Left lung (tissue), 10 donors: ENCODE data around the gene FAAP20. TPM values are rescaled to one million over a fixed set of nuclear protein-coding genes. Genes with fewer than 3 reads are reported as not detected.

Experiments
- ATAC-seq: fragments of 200-7000 bp; cut with Tn5 transposase; one replicate; pipeline ENCODE4 v1.9.1; 2020; ENCODE audit warnings: moderate library complexity
- DNase-seq, 4 donors: peaks; one replicate each; pipeline ENCODE4 v3.0.0-alpha.2; 2013 to 2020
- H3K27ac ChIP-seq, 2 donors: fragments of 200-600 bp; sonication (generic) in 1 of 2; one replicate each; pipeline versions ENCODE4 v1.5.0 to v1.8.0; 2020 to 2021
- H3K27me3 ChIP-seq, 2 donors: fragments of 200-600 bp; sonication (generic) in 1 of 2; one replicate each; pipeline versions ENCODE4 v1.5.0 to v1.8.0; 2020 to 2021
- H3K36me3 ChIP-seq, 2 donors: fragments of 200-600 bp; sonication (generic) in 1 of 2; one replicate each; pipeline versions ENCODE4 v1.5.0 to v1.8.0; 2020 to 2021
- H3K4me1 ChIP-seq, 2 donors: fragments of 200-600 bp; one replicate each; pipeline ENCODE4 v1.8.0; 2021
- H3K4me3 ChIP-seq, 2 donors: fragments of 200-600 bp; sonication (generic) in 1 of 2; one replicate each; pipeline versions ENCODE4 v1.5.0 to v1.8.0; 2020 to 2021; ENCODE audit warnings: mild to moderate bottlenecking in 1 of 2
- H3K9me3 ChIP-seq, 2 donors: fragments of 200-600 bp; sonication (generic) in 1 of 2; one replicate each; pipeline versions ENCODE4 v1.5.0 to v1.8.0; 2020 to 2021
- CTCF ChIP-seq, 2 donors: fragments of 200-600 bp; sonication (generic) in 1 of 2; IDR thresholded peaks; one replicate each; pipeline versions ENCODE4 v1.5.0 to v1.8.0; 2021; ENCODE audit warnings: antibody characterized with exemption in 2 of 2
- intact Hi-C, 2 donors: fragments of 100-400 bp; cut with DNase I; formaldehyde crosslinking; loops; one replicate each; pipeline versions ENCODE4 v1.11.2 to v1.14.2; 2022
- polyA plus RNA-seq, 6 donors: library from polyadenylated mRNA; unstranded; fragments of 120-200 nt; gene quantifications; one replicate each; pipeline ENCODE4 v1.2.1, GENCODE V29; 2013; ENCODE audit not compliant: insufficient read length in 6 of 6
- total RNA-seq, 2 donors: library from RNA; stranded (reverse); fragmentation: NEBNext Ultra II Directional; extraction: Animal tissue kit (Norgen Biotek cat#: 25700); gene quantifications; one replicate each; pipeline ENCODE4 v1.2.1, GENCODE V29; 2021
- donor health status: DM: no; HTN: yes; CAD: no.
- donor health status: DM: no; HTN: no; CAD: no.

The FAAP20 gene
- total and polyA plus RNA-seq, 8 donors: 29.5 to 69.7 (median 45.8) TPM

DNA sequence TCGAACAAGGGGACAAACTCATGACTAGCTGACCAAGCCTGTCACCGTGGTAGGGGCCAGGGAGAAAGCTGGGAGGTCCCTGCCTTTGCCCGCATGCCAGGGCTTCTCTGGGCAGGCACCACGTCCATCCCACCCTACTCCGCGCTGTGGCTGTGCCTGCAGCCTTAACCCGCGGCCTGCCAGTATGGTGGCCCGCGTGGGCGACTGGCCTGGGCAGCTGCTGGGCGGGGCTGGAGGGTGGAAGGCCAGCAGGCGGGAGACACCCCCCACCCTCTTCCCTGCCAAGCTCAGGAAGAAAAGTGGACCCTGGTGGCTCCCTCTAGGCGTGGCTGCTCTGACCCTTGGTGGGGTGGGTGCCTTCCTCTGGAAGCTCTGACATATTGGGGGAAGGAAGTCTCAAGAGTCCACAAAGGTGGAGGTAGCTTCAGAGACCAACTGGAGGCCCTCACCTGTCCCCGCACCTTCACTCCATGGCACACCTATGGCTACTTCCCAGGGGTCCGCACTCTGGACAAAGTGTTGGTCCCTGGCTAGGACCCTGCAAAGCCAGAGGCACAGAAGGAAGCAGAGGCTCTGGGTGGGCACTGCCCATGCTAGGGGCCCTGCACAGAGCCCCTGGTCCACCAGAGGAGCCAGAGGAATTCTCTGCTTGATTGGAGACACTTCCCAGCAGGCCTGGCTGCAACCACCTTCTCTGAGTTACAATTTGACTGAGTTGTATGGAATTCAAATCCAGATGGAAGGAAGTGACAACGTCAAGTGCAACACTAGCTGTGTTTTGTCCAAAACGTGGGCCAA lies 30.3 kb upstream of the FAAP20 start:
- no peak for TF ChIP-seq CTCF (IDR thresholded peaks at IDR 0.05)
- intact Hi-C loops: no loop called here
- no peaks in the 10 kb centered on the region for H3K9me3 ChIP-seq
- H3K27ac ChIP-seq: no peak overlapping the region
- no peak overlapping the region for H3K4me3 ChIP-seq
- peaks cover 5 to 20% of the 10 kb centered on the region in 2 donors for H3K4me1 ChIP-seq
- H3K36me3 ChIP-seq: no peaks in the 10 kb centered on the region
- peaks cover 0 to 9% of the 10 kb centered on the region in 2 donors for H3K27me3 ChIP-seq
- ATAC-seq (no peak), DNase-seq (peak in 1 of 4 donors; percentile 73)

GRCh38 chr1:2224170-2224584 lies 29.6 kb upstream of the FAAP20 start:
- no peak for TF ChIP-seq CTCF (IDR thresholded peaks at IDR 0.05)
- Histone ChIP-seq H3K27ac (no peak overlapping the region), H3K4me3 (no peak overlapping the region), H3K4me1 (peaks cover 5 to 15% of the 10 kb centered on the region in 2 donors), H3K36me3 (no peaks in the 10 kb centered on the region), H3K27me3 (peaks cover 0 to 9% of the 10 kb centered on the region in 2 donors), H3K9me3 (no peaks in the 10 kb centered on the region)
- DNase-seq (no peak), ATAC-seq (no peak)
- intact Hi-C loops: no loop called here

- peaks cover 0 to 2% of the 10 kb centered on the region in 2 donors for H3K27me3 ChIP-seq
- no peaks in the 10 kb centered on the region for H3K36me3 ChIP-seq
- no peak for ATAC-seq
- no peak for TF ChIP-seq CTCF (IDR thresholded peaks at IDR 0.05)
- H3K4me1 ChIP-seq: peaks cover 0 to 8% of the 10 kb centered on the region in 2 donors
- no peaks in the 10 kb centered on the region for H3K9me3 ChIP-seq
- no peak overlapping the region for H3K27ac ChIP-seq
- no peak for DNase-seq
- H3K4me3 ChIP-seq: no peak overlapping the region
- intact Hi-C loops: no loop called here
These were observed 26.7 kb upstream of the FAAP20 start for GRCh38 chr1:2221271-2221670.

DNA sequence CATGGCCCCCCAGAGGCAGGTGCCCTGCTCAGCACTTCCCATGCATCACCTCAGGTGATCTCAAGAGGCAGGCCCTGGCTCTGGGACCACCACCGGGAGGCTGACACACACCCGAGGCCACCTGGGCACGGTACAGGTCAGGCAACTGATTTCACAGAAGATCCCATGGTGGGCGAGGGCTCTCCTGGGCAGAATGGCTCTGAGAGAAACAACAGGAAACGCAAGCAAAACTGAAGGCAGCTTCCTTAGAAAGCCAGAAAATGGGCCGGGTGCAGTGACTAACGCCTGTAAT lies 22.1 kb upstream of the FAAP20 start:
- intact Hi-C loops: no loop called here
- no peak overlapping the region for H3K4me3 ChIP-seq
- H3K4me1 ChIP-seq: peaks cover 29 to 33% of the 10 kb centered on the region in 2 donors
- no peaks in the 10 kb centered on the region for H3K9me3 ChIP-seq
- ATAC-seq (no peak), DNase-seq (no peak)
- TF ChIP-seq CTCF (IDR thresholded peaks at IDR 0.05): no peak
- no peak overlapping the region for H3K27ac ChIP-seq
- H3K36me3 ChIP-seq: no peaks in the 10 kb centered on the region
- no peaks in the 10 kb centered on the region for H3K27me3 ChIP-seq

- Histone ChIP-seq H3K27ac (no peak overlapping the region), H3K4me3 (no peak overlapping the region), H3K9me3 (no peaks in the 10 kb centered on the region), H3K27me3 (no peaks in the 10 kb centered on the region), H3K36me3 (no peaks in the 10 kb centered on the region), H3K4me1 (peaks cover 29 to 35% of the 10 kb centered on the region in 2 donors)
- TF ChIP-seq CTCF (IDR thresholded peaks at IDR 0.05): no peak
- no peak for ATAC-seq
- intact Hi-C loops: no loop called here
- peak in 1 of 4 donors; percentile 66 for DNase-seq
These were observed 21.6 kb upstream of the FAAP20 start for GRCh38 chr1:2215909-2216766.
